ENCODE results near the gene ATR. TPM values are rescaled to one million over a fixed set of nuclear protein-coding genes. Genes with fewer than 3 reads are reported as not detected.
"Not testable (repeated sequence)": the region's sequence is repeated elsewhere in the genome, so short reads cannot be mapped to it uniquely, and the experiment has no call there.

ATR gene
- total RNA-seq, 1 donor, result 37.6 TPM

GRCh38 chr3:142595581-142595950, 17.0 kb upstream of the ATR start:
- no peak for TF ChIP-seq CTCF (IDR thresholded peaks at IDR 0.05; ENCODE audit: insufficient read depth, low read depth, low read length)
- peak overlapping the region; percentile 78 for H3K4me3 ChIP-seq (ENCODE audit: low read depth, low read length)
- DNase-seq (ENCODE audit: low read depth), result peak; percentile 65

GRCh38 chr3:142595141-142595540, 16.6 kb upstream of the ATR start:
- TF ChIP-seq CTCF (IDR thresholded peaks at IDR 0.05; ENCODE audit: insufficient read depth, low read depth, low read length), result no peak
- peak; percentile 24 for DNase-seq (ENCODE audit: low read depth)
- no peak overlapping the region for H3K4me3 ChIP-seq (ENCODE audit: low read depth, low read length)

- H3K4me3 ChIP-seq (ENCODE audit: low read depth, low read length); DNase-seq (ENCODE audit: low read depth): not testable (repeated sequence)
Measured at GRCh38 chr3:142592268-142592667, 13.7 kb upstream of the ATR start.

- no peak for DNase-seq (ENCODE audit: low read depth)
- TF ChIP-seq CTCF (IDR thresholded peaks at IDR 0.05; ENCODE audit: insufficient read depth, low read depth, low read length), result no peak
- H3K4me3 ChIP-seq (ENCODE audit: low read depth, low read length), result no peak overlapping the region
Measured at GRCh38 chr3:142588703-142589102, 10.2 kb upstream of the ATR start.

- TF ChIP-seq CTCF (IDR thresholded peaks at IDR 0.05; ENCODE audit: insufficient read depth, low read depth, low read length), result peak; percentile 62
- no peak overlapping the region for H3K4me3 ChIP-seq (ENCODE audit: low read depth, low read length)
- peak; percentile 74 for DNase-seq (ENCODE audit: low read depth)
Measured at GRCh38 chr3:142586803-142587406, 8.4 kb upstream of the ATR start.

- H3K4me3 ChIP-seq (ENCODE audit: low read depth, low read length), result peak overlapping the region; percentile 14
- peak; percentile 25 for DNase-seq (ENCODE audit: low read depth)
Measured at GRCh38 chr3:142581070-142581469, 2.5 kb upstream of the ATR start.

- no peak overlapping the region for H3K4me3 ChIP-seq (ENCODE audit: low read depth, low read length)
- TF ChIP-seq CTCF (IDR thresholded peaks at IDR 0.05; ENCODE audit: insufficient read depth, low read depth, low read length), result no peak
- no peak for DNase-seq (ENCODE audit: low read depth)
Measured at GRCh38 chr3:142580061-142580423, 1.5 kb upstream of the ATR start.

GRCh38 chr3:142577696-142578328, 721 bp downstream of the ATR start:
- DNase-seq (ENCODE audit: low read depth), result peak; percentile 34
- TF ChIP-seq CTCF (IDR thresholded peaks at IDR 0.05; ENCODE audit: insufficient read depth, low read depth, low read length), result no peak
- peak overlapping the region; percentile 90 for H3K4me3 ChIP-seq (ENCODE audit: low read depth, low read length)

All from fibroblast of villous mesenchyme (primary cell).